Measurements from ENCODE around the gene LSAMP.

GRCh38 chr3:116084999-116085791 is 360.1 kb downstream of the LSAMP start:
- TF ChIP-seq POLR2A (IDR thresholded peaks at IDR 0.05; ENCODE audit: control extremely low read depth in 1 of 2, low read depth in 2 of 2, low read length in 2 of 2) (no peak), MAFK (IDR thresholded peaks at IDR 0.05; ENCODE audit: low read depth, low read length) (no peak), EZH2 (IDR thresholded peaks at IDR 0.05; ENCODE audit: low read depth, low read length, severe bottlenecking) (no peak), POLR2AphosphoS5 (IDR thresholded peaks at IDR 0.05; ENCODE audit: low read depth, low read length) (no peak)

Data from H1 (cell line).